ENCODE results near the gene CDH6. TPM values are rescaled to one million over a fixed set of nuclear protein-coding genes. Genes with fewer than 3 reads are reported as not detected.
A peak's percentile ranks its signal among the peaks of the same experiment; 100 is the strongest.

Gene CDH6
- total and polyA plus RNA-seq, 2 of the 4 experiments (the other 2 are of a cell fraction): 72.2 to 232 TPM

- ATAC-seq (ENCODE audit: low read depth): no peak
Measured at GRCh38 chr5:31194892-31195555, 1.5 kb downstream of the CDH6 start.

More at GRCh38 chr5:31194892-31195555, 1.5 kb downstream of the CDH6 start:
- Histone ChIP-seq H4K20me1 (ENCODE audit: insufficient read depth, low read length) (no peaks in the 10 kb centered on the region; the same call in 1 of the 2 replicates), H3K56ac (ENCODE audit: extremely low read depth, insufficient read depth, low read length) (peak overlapping the region; percentile 92; the same call in 1 of the 2 replicates), H3K4ac (ENCODE audit: low read depth, low read length) (peak overlapping the region; percentile 78), H2AK5ac (ENCODE audit: low read depth, low read length) (no peak overlapping the region), H3K23ac (ENCODE audit: low read depth, low read length) (peak overlapping the region; percentile 83), H3K14ac (replicated peaks; ENCODE audit: low read depth, low read length) (peak overlapping the region; percentile 74), H3K18ac (ENCODE audit: low read depth, low read length) (peak overlapping the region; percentile 61; the same call in 1 of the 2 replicates), H2BK15ac (ENCODE audit: low read depth, low read length) (peak overlapping the region; percentile 47; the same call in 1 of the 3 replicates), H4K91ac (ENCODE audit: insufficient read depth, low read depth, low read length) (peak overlapping the region; percentile 74), H2AFZ (replicated peaks; ENCODE audit: low read length, poor library complexity) (peak overlapping the region; percentile 89), H3K79me1 (ENCODE audit: low read depth in 1 of 2, low read length in 2 of 2) (peaks cover 0 to 20% of the 10 kb centered on the region in 2 experiments; a peak in 2 of 4 replicates), H3K9me1 (ENCODE audit: insufficient read depth, low read length) (no peaks in the 10 kb centered on the region), H3K4me1 (ENCODE audit: control insufficient read depth, insufficient read depth, low read length) (peaks cover 5% of the 10 kb centered on the region), H3K36me3 (ENCODE audit: control insufficient read depth, insufficient read depth, low read length) (no peaks in the 10 kb centered on the region), H3K9ac (ENCODE audit: low read depth, low read length) (peak overlapping the region; percentile 86), H3K4me3 (ENCODE audit: insufficient read depth, low read depth, low read length) (peak overlapping the region; percentile 88), H2BK20ac (ENCODE audit: low read depth, low read length) (peak overlapping the region; percentile 17; the same call in 1 of the 2 replicates), H3K9me3 (ENCODE audit: control insufficient read depth, insufficient read depth, low read length) (no peaks in the 10 kb centered on the region), H2AK9ac (replicated peaks; ENCODE audit: low read depth, low read length, poor library complexity) (no peak overlapping the region), H2BK5ac (ENCODE audit: low read depth, low read length, poor library complexity, severe bottlenecking) (peak overlapping the region; percentile 66), H2BK120ac (ENCODE audit: low read depth, low read length) (peak overlapping the region; percentile 79), H4K5ac (ENCODE audit: low read depth, low read length) (peak overlapping the region; percentile 37; the same call in 1 of the 2 replicates), H3K4me2 (ENCODE audit: low read depth, low read length) (peak overlapping the region; percentile 82), H4K8ac (ENCODE audit: low read depth in 2 of 2, low read length in 2 of 2) (peak overlapping the region; percentile 30 to 41; a peak in 2 of 4 replicates), H3K27me3 (ENCODE audit: control insufficient read depth, insufficient read depth, low read length) (no peaks in the 10 kb centered on the region), H3K27ac (ENCODE audit: insufficient read depth, low read length) (peak overlapping the region; percentile 67)
- POLR2A ChIA-PET (ENCODE audit: unreplicated experiment): interaction anchor here (0.6 kb wide), 1 partner anchor 16 kb away, joined by 3 read pairs; no protein-coding TSS in a partner anchor
- CTCF ChIA-PET: interaction anchor here (0.6 kb wide), 1 partner anchor 252 kb away, joined by 4 read pairs; no protein-coding TSS in a partner anchor
- BruUV-seq (replicated peaks): no TSS peak
- DNase-seq: peak; percentile 27
- in situ Hi-C loops (cut with MboI; ENCODE audit: low sequenced_read_pairs) (no loop called here), dilution Hi-C loops (cut with HindIII; ENCODE audit: low sequenced_read_pairs, unreplicated experiment) (no loop called here), intact Hi-C loops (cut with micrococcal nuclease) (loop anchor here (1.0 to 10.0 kb wide), 6 partner anchors 88 to 790 kb away; no protein-coding TSS in a partner anchor)
- no peak for TF ChIP-seq NFE2L2 (IDR thresholded peaks at IDR 0.05; ENCODE audit: low read depth, low read length)
- no peak for TF ChIP-seq MXI1 (IDR thresholded peaks at IDR 0.05; ENCODE audit: borderline replicate concordance, low read depth, low read length)
- no peak for TF ChIP-seq SMC3 (IDR thresholded peaks at IDR 0.05; ENCODE audit: low read depth, low read length)
- TF ChIP-seq ELK1 (IDR thresholded peaks at IDR 0.05; ENCODE audit: borderline replicate concordance, low read depth, low read length): no peak
- TF ChIP-seq RCOR1 (IDR thresholded peaks at IDR 0.05; ENCODE audit: insufficient replicate concordance, low read length): no peak
- no CpG with 5 or more reads among the region's 5 CpGs for WGBS, 2 experiments (ENCODE audit: extremely low coverage in 2 of 2, insufficient read length in 1 of 2)

Data from IMR-90 (cell line).